NCI-H1930 (cell line): Measurements from ENCODE around the gene GDPD2.
"Not testable (repeated sequence)": the region's sequence is repeated elsewhere in the genome, so short reads cannot be mapped to it uniquely, and the experiment has no call there.

Source experiments
- DNase-seq, 2 experiments: peaks; one replicate each; lab custom pipeline; 2025; lab: John Stamatoyannopoulos, UW

Gene GDPD2

DNA sequence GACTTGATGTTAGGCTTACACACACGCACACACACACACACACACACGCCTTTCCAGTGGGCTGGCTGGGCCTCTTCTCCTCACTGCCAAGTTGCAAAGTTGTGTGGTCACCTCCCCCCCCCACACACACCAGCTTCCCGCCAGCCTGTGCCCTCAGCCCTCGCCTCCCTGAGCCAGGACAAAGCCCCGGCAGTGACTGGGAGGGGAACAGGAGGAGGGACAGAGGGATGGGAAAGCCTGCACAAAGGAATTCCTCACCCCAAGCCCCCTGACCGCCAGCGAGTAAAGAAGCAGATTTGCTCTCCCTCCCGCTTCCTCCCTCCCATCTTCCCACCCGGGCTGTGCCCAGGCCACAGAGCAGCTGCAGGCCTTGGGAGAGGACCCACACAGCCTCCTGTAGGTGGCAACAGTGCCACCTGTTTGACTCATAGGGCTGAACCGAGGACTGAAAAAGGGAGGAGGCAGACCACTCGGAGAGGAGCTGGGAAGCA, at the start of gene GDPD2:
TSS of gene GDPD2 (plus strand) at position 464 of the 491 bp plus-strand sequence. CDS start 1,671 bp downstream, outside the sequence.
- DNase-seq: no peak

DNA sequence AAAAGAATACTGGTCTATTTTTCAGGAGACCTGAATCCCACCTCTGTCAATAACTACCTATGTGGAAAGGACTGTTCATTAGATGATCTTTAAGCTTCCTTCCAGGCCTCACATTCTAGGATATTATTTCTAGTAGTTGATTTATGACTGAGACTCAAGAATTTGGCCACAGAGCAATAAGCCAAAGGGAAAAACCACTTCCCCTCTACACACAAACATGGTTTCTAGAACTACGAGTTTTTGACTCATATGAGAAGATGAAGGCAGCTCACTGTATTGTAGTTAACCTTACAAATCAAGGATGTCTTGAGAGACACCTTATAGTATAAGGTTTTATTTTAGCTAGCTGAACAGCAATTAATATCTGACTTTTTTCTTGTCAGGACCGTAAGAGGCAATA, 36.9 kb upstream of the GDPD2 start:
- DNase-seq: no peak

- DNase-seq: no peak
Observed at GRCh38 chrX:70398899-70399298, 24.2 kb upstream of the GDPD2 start.

- not testable (repeated sequence) for DNase-seq
Observed at GRCh38 chrX:70400181-70400580, 22.9 kb upstream of the GDPD2 start.

- DNase-seq: no peak
Observed at GRCh38 chrX:70402721-70403120, 20.4 kb upstream of the GDPD2 start.

DNA sequence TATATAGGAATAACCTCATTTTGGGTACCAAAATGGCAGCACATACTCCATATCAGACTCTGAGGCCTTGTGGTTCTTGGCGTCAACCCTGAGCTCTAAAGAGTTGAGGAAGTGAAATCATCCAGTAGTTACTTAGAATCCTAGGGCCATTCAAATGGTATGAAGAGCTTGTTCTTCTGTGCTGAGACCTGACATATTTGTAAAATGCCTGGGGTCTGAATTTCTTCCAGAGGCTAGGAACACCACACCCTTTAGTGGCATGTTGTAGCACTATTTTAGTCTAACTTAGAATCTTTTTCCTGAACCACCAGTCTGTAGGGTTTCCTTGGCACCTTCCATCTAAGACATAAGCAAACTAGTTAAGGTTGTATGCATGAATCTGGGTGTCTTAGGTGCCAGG, 18.1 kb upstream of the GDPD2 start:
- no peak for DNase-seq

DNA sequence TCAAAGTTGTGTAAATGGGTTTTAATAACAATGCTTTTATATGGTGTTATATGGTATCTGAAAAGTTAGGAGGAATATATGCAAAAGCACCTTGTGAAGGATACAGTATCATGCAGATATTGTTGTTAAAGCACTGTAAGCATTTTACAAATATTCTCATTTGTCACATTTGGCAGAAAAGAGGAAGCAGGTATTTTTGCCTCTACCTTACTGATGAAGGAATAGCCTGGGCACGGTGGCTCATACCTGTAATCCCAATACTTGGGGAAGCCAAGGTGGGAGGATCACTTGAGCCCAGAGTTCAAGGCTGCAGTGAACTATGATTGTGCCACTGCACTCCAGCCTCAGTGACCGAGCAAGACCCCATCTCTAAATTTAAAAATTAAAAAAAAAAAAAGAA, 12.2 kb upstream of the GDPD2 start:
- no peak for DNase-seq

DNA sequence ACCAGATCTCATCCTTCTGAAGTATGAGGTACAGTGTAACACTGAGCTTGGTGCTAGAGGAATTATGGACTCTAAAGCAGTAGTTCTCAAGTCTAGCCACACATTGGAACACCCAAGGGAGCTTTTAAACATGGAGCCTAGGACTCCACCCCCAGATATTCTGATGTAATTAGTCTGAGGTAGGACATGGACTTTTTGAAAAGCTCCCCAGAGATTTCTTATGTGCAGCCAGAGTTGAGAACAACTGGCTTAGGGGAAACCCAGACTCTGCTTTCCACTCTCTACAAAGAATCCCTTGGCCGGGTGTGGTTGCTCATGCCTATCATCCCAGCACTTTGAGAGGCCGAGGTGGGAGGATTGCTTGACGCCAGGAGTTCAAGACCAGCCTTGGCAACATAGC, 11.6 kb upstream of the GDPD2 start:
- DNase-seq: no peak

DNA sequence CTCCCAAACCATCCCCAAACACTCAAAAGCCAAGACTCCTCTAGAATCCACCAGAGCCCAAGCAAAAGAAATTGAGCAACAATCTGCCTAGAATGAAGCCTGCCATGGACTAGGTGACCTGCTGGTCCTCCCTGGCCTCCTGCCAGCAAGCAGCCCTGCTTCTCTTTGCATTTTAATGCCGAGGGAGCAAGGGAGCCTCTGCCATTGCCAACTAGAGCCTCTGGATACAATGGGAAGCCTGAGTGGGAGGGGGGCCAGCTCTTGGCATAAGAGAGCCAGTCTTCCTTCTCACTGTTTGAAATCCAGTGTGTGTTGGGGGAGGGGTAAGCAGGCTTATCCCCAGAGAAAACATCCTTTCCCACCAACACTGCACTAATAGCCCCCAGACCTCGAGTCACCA, 1.5 kb upstream of the GDPD2 start:
- DNase-seq: no peak

DNA sequence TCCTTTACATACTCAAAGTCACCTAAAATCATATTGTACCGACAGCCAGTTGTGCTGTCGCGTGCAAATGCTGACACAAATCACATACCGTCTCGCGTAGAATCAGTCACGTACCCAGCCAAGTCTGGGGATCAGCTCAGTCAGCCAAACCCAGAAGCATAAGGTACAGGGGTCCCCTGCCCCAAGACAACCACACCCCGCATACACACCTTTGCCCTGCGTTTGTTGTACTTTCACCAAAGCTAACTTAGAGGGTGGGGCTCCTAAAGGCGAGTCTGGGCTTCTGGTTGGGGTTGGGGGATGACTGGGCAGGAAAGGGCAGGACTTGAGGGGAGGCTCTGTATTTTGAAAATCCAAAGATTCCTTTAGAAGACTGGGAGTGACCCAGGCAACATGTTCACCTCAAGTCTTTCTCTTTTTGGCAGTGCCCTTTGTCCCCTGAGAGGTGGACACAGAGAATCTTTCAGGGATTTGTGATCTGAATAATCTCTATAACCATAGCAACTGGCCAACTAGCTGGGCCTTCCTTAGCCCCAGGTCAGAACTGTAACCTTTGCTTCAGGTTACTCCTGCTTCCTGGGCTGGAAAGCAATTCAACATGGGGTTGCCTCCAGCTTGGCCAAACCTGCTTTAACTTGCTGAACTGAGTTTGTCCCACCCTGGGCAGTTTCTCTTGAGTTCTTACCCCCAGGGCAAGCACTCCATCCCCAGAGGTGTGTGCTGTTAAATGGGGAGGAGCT, 992 bp downstream of the GDPD2 start:
- DNase-seq: no peak

DNA sequence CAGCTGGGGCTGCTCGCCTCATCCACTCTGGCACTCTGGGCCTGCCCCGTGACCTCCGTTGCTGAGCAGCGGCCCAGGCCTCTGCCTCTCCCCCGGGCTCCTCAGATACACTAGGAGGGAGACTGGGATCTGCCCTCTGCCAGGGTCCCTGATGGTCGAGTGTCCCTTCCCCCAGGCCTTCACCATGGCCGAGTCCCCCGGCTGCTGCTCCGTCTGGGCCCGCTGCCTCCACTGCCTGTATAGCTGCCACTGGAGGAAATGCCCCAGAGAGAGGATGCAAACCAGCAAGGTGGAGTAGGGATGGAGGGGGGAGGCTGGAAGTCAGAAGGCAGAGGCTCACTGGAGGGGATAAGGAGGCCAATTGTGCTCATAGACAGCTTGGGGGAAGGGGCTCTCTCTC, 1.7 kb downstream of the GDPD2 start:
- DNase-seq: no peak

- DNase-seq: no peak
Observed at GRCh38 chrX:70426286-70427278, 3.5 kb downstream of the GDPD2 start.

DNA sequence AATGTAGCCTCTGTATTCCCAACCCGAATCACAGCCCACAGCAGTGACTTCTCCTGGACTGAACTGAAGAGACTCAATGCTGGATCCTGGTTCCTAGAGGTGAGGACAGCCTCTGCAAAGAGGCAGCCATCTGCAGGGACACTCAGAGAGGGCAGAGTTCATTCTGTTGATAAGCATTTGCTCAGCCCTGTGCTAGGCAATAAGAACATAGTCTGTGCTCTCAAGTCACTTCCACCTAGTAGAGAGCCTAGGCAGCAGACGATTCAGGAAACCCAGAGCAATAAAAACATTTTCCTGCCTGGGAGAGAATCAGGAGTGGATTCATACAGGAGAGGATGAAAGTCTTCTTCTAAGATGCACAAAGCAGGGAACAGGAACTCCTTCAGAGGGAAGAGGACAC, 4.3 kb downstream of the GDPD2 start:
- DNase-seq: no peak

GRCh38 chrX:70429759-70430158, 6.6 kb downstream of the GDPD2 start:
- DNase-seq: no peak

- no peak for DNase-seq
Observed at GRCh38 chrX:70432936-70433847, 10.1 kb downstream of the GDPD2 start.

- peak; percentile 20 to 49 for DNase-seq
Observed at GRCh38 chrX:70433848-70434351, 10.8 kb downstream of the GDPD2 start.

- DNase-seq: peak; percentile 47 to 56
Observed at GRCh38 chrX:70434352-70434866, 11.3 kb downstream of the GDPD2 start.

DNA sequence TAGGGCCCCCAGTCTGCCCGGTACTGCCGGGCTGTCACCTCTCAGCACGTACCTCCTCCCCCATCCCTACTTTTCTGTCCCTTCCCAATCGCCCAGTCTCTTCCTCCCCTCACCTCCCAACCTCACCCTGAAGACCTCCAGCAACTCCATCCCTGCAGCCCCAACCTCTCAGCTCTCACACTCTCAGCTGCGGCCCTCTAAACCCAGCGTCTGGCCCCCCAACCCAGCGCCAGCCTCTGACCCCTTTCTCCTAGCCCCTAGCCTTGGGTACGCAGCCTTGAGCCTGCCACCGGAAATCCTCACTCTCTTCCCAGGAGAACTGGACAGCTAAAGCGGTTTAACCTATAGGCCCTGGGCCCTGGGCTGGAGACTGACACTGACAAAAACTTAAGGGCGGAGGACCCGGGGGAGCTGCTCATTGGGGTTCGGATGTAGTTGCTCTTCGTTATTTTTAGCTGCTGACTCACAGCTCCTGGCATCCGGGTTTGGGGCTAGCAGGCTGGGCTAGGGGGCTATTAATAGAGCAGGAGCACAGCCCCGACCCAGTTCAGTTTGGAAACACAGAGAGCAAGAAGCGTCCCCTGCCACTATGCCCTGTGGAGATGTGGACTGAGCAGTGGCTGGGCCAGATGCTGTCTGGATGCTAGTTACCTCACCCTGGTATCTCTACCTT, 11.9 kb downstream of the GDPD2 start:
- DNase-seq: no peak

DNA sequence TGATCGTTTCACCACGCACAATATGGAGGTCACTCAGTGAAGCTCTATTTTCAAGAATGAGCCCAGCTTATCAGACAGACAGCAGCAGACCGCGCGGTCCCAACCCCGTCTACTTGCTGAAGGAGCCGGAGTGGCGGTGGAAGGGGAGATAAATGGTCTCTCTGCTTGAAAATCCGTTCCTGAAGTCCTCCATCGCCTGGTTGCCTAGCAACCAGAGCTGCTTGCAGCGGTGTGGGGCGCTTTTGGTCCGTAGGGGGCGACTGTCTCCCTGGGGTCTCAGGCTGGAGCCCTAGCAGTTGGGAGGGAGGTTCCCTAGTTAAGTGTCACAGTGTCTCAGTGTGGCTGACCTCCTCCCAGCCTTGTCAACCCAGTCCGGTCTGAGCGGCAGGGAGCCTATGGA, 13.2 kb downstream of the GDPD2 start:
- DNase-seq: no peak

GRCh38 chrX:70437011-70437410, 13.9 kb downstream of the GDPD2 start:
- no peak for DNase-seq
